GM23248 (cell line): Measurements from ENCODE around the gene HSD11B1L. TPM values are rescaled to one million over a fixed set of nuclear protein-coding genes. Genes with fewer than 3 reads are reported as not detected.

ENCODE experiments used
- DNase-seq: peaks from one replicate; pipeline ENCODE4 v3.0.0-alpha.2; 2015
- H2AFZ ChIP-seq: fragments of 200-600 bp; sonication (generic); 2 replicates; pipeline ENCODE4 v1.6.1; 2016; ENCODE audit warnings: antibody characterized with exemption
- H3F3A ChIP-seq: fragments of 200-600 bp; sonication (generic); 2 replicates; pipeline ENCODE4 v1.6.1; 2016; ENCODE audit warnings: mild to moderate bottlenecking, antibody characterized with exemption, mixed run types; ENCODE audit not compliant: insufficient read depth
- H3K27ac ChIP-seq: fragments of 200-600 bp; sonication (generic); 2 replicates; pipeline ENCODE4 v1.5.1; 2016; ENCODE audit warnings: mild to moderate bottlenecking
- H3K27me3 ChIP-seq: fragments of 200-600 bp; sonication (generic); replicated peaks from 2 replicates; pipeline ENCODE4 v1.6.1; 2016; ENCODE audit warnings: mild to moderate bottlenecking; ENCODE audit not compliant: insufficient read depth
- H3K36me3 ChIP-seq: fragments of 200-600 bp; sonication (generic); 2 replicates; pipeline ENCODE4 v1.6.1; 2016; ENCODE audit warnings: low read depth, mild to moderate bottlenecking
- H3K4me1 ChIP-seq: fragments of 200-600 bp; sonication (generic); 2 replicates; pipeline ENCODE4 v1.6.1; 2016; ENCODE audit warnings: mild to moderate bottlenecking; ENCODE audit not compliant: insufficient read depth
- H3K4me2 ChIP-seq: fragments of 200-600 bp; sonication (generic); one replicate; pipeline ENCODE4 v1.6.1; 2016; ENCODE audit warnings: mild to moderate bottlenecking; ENCODE audit not compliant: unreplicated experiment
- H3K4me3 ChIP-seq: fragments of 200-600 bp; sonication (generic); 2 replicates; pipeline ENCODE4 v1.5.1; 2016; ENCODE audit warnings: mild to moderate bottlenecking
- H3K79me2 ChIP-seq: fragments of 200-600 bp; sonication (generic); 2 replicates; pipeline ENCODE4 v1.6.1; 2016; ENCODE audit warnings: mild to moderate bottlenecking; ENCODE audit not compliant: insufficient read depth
- H3K9ac ChIP-seq: fragments of 200-600 bp; sonication (generic); 2 replicates; pipeline ENCODE4 v1.6.1; 2016; ENCODE audit warnings: mild to moderate bottlenecking
- H3K9me2 ChIP-seq: fragments of 200-600 bp; sonication (generic); 2 replicates; pipeline ENCODE4 v1.6.1; 2016; ENCODE audit warnings: mixed run types, mild to moderate bottlenecking, moderate library complexity; ENCODE audit not compliant: insufficient read depth
- H3K9me3 ChIP-seq: fragments of 200-600 bp; sonication (generic); one replicate; pipeline ENCODE4 v1.6.1; 2017; ENCODE audit warnings: low read depth
- H4K20me1 ChIP-seq: fragments of 200-600 bp; sonication (generic); 2 replicates; pipeline ENCODE4 v1.6.0; 2016; ENCODE audit not compliant: insufficient read depth
- EZH2 ChIP-seq: fragments of 200-600 bp; sonication (generic); IDR thresholded peaks from 2 replicates; pipeline ENCODE4 v1.6.1; 2018; ENCODE audit warnings: antibody characterized with exemption, mild to moderate bottlenecking; ENCODE audit not compliant: insufficient read depth, poor library complexity, severe bottlenecking
- EZH2phosphoT487 ChIP-seq: fragments of 200-600 bp; sonication (generic); IDR thresholded peaks from 2 replicates; pipeline ENCODE4 v1.6.1; 2018; ENCODE audit warnings: antibody characterized with exemption, moderate library complexity, mild to moderate bottlenecking, low read depth; ENCODE audit not compliant: insufficient read depth
- WGBS, 2 experiments: methylation state at CpG; one replicate each; pipeline ENCODE4 v1.1.6; 2015 to 2017; ENCODE audit warnings: low lambda C conversion rate in 2 of 2, low coverage in 1 of 2; ENCODE audit errors: missing lambda C conversion rate in 2 of 2; 5-methylcytosine and 5-hydroxymethylcytosine counted together
- in situ Hi-C: fragments of 300-500 bp; cut with MboI; formaldehyde crosslinking; loops from 2 replicates; pipeline ENCODE4 v1.15.0; 2020
- polyA plus RNA-seq: library from polyadenylated mRNA; unstranded; fragments of >200 nt; fragmentation: Nextera tagmentation; extraction: Ambion mirVana; gene quantifications from 2 replicates; pipeline ENCODE4 v1.2.1, GENCODE V29; 2016
- total RNA-seq: library from RNA; depleted of rRNA; stranded (reverse); fragments of >200 nt; shearing (Covaris generic); gene quantifications from 2 replicates; pipeline ENCODE4 v1.2.3, GENCODE V29; 2014

HSD11B1L gene
- total and polyA plus RNA-seq, 2 experiments from 2014 or later = 10.9 to 30.7 TPM

GRCh38 chr19:5695649-5696195 is 14.9 kb downstream of the HSD11B1L start:
- no peak overlapping the region for H3K9ac ChIP-seq
- H4K20me1 ChIP-seq = peaks cover 9% of the 10 kb centered on the region; the same call in 1 of the 2 replicates
- H3K36me3 ChIP-seq = peaks cover 34% of the 10 kb centered on the region; the same call in 1 of the 2 replicates
- no peaks in the 10 kb centered on the region for H3K9me3 ChIP-seq
- WGBS, 2 experiments = 91 to 93% methylated on average over 23 to 28 of the region's 28 CpGs
- no peak overlapping the region for H3K4me2 ChIP-seq
- DNase-seq = no peak
- H3K27ac ChIP-seq = no peak overlapping the region
- H3F3A ChIP-seq = peaks cover 25% of the 10 kb centered on the region
- H3K4me3 ChIP-seq = no peak overlapping the region
- H3K9me2 ChIP-seq = no peaks in the 10 kb centered on the region
- TF ChIP-seq EZH2 (no peak), EZH2phosphoT487 (no peak)
- no peak overlapping the region for H2AFZ ChIP-seq
- no peaks in the 10 kb centered on the region for H3K4me1 ChIP-seq
- no peaks in the 10 kb centered on the region for H3K27me3 ChIP-seq
- peaks cover 60% of the 10 kb centered on the region for H3K79me2 ChIP-seq
- in situ Hi-C loops = no loop called here

- Histone ChIP-seq H3K79me2 (peaks cover 53% of the 10 kb centered on the region), H3K27ac (no peak overlapping the region), H3K9me3 (no peaks in the 10 kb centered on the region), H2AFZ (no peak overlapping the region), H3K9ac (no peak overlapping the region), H3K4me3 (no peak overlapping the region), H3K27me3 (no peaks in the 10 kb centered on the region), H3F3A (peaks cover 25% of the 10 kb centered on the region), H3K4me2 (no peak overlapping the region), H4K20me1 (peaks cover 9% of the 10 kb centered on the region; the same call in 1 of the 2 replicates), H3K4me1 (no peaks in the 10 kb centered on the region), H3K36me3 (peaks cover 34% of the 10 kb centered on the region; the same call in 1 of the 2 replicates), H3K9me2 (no peaks in the 10 kb centered on the region)
- DNase-seq = no peak
- WGBS, 2 experiments = 89 to 92% methylated on average over 33 to 40 of the region's 42 CpGs
- in situ Hi-C loops = no loop called here
- no peak for TF ChIP-seq EZH2phosphoT487
- TF ChIP-seq EZH2 = no peak
These were observed 15.6 kb downstream of the HSD11B1L start for GRCh38 chr19:5696196-5697021.

GRCh38 chr19:5697022-5697889 is 16.4 kb downstream of the HSD11B1L start:
- Histone ChIP-seq H4K20me1 (peaks cover 9% of the 10 kb centered on the region; the same call in 1 of the 2 replicates), H2AFZ (no peak overlapping the region), H3K4me1 (no peaks in the 10 kb centered on the region), H3K9ac (no peak overlapping the region), H3K36me3 (peaks cover 34% of the 10 kb centered on the region; the same call in 1 of the 2 replicates), H3F3A (peaks cover 24% of the 10 kb centered on the region), H3K27ac (no peak overlapping the region), H3K27me3 (no peaks in the 10 kb centered on the region), H3K9me3 (no peaks in the 10 kb centered on the region), H3K4me2 (no peak overlapping the region), H3K9me2 (no peaks in the 10 kb centered on the region), H3K4me3 (no peak overlapping the region), H3K79me2 (peaks cover 44% of the 10 kb centered on the region)
- in situ Hi-C loops = no loop called here
- TF ChIP-seq EZH2 (no peak), EZH2phosphoT487 (no peak)
- DNase-seq = no peak
- WGBS, 2 experiments = 84 to 86% methylated on average over 20 to 25 of the region's 25 CpGs
